OCI-LY7 (cell line): ENCODE measurements around the gene MCM10. TPM values are rescaled to one million over a fixed set of nuclear protein-coding genes. Genes with fewer than 3 reads are reported as not detected.

Experiments
- BruUV-seq: library from RNA; stranded (reverse); fragments of 400-500 nt; replicated peaks from 2 replicates; lab custom pipeline; 2021; lab: Mats Ljungman, UMichigan
- CTCF ChIA-PET: fragments of 300-600 bp; sonication (Branson Sonifier 250); formaldehyde crosslinking; loops from one replicate; lab custom pipeline; 2022; ENCODE audit warnings: antibody characterized with exemption; ENCODE audit not compliant: unreplicated experiment; lab: Charles Lee
- POLR2A ChIA-PET: fragments of 300-600 bp; sonication (Branson Sonifier 250); formaldehyde crosslinking; loops from one replicate; lab custom pipeline; 2022; ENCODE audit warnings: antibody characterized with exemption; lab: Charles Lee
- DNase-seq: peaks from one replicate; pipeline ENCODE4 v3.0.0-alpha.2; 2015; ENCODE audit warnings: low spot score
- H2AFZ ChIP-seq: fragments of 200-600 bp; sonication (generic), shearing (Covaris generic); 2 replicates; pipeline ENCODE4 v1.6.1; 2014; ENCODE audit warnings: mild to moderate bottlenecking, antibody characterized with exemption, low read length, moderate library complexity
- H3K27ac ChIP-seq: fragments of 200-600 bp; sonication (generic); 2 replicates; pipeline ENCODE4 v1.5.1; 2014; ENCODE audit warnings: mixed run types, low read depth, mild to moderate bottlenecking, moderate library complexity, low read length, inconsistent platforms; ENCODE audit not compliant: poor library complexity, severe bottlenecking
- H3K36me3 ChIP-seq: fragments of 200-600 bp; sonication (generic); 2 replicates; pipeline ENCODE4 v1.6.1; 2014; ENCODE audit warnings: mild to moderate bottlenecking, antibody characterized with exemption, low read length, moderate library complexity, mixed read lengths; ENCODE audit not compliant: insufficient read depth
- H3K4me1 ChIP-seq: fragments of 200-600 bp; sonication (generic); 2 replicates; pipeline ENCODE4 v1.5.1; 2014; ENCODE audit warnings: mild to moderate bottlenecking, low read length; ENCODE audit not compliant: insufficient read depth, poor library complexity, severe bottlenecking
- H3K4me2 ChIP-seq: fragments of 200-600 bp; sonication (generic); 2 replicates; pipeline ENCODE4 v1.6.1; 2014; ENCODE audit warnings: mild to moderate bottlenecking, low read length
- H3K4me3 ChIP-seq: fragments of 200-600 bp; sonication (generic); 2 replicates; pipeline ENCODE4 v1.5.1; 2014; ENCODE audit warnings: mild to moderate bottlenecking, low read depth, low read length; ENCODE audit not compliant: poor library complexity, severe bottlenecking
- H3K79me2 ChIP-seq: fragments of 200-600 bp; sonication (generic); 2 replicates; pipeline ENCODE4 v1.6.1; 2016; ENCODE audit warnings: low read depth, mild to moderate bottlenecking, low read length, moderate library complexity, mixed read lengths; ENCODE audit not compliant: insufficient read depth
- H3K9me2 ChIP-seq: fragments of 200-600 bp; sonication (generic); 2 replicates; pipeline ENCODE4 v1.6.1; 2016; ENCODE audit warnings: mild to moderate bottlenecking, low read length, mixed read lengths; ENCODE audit not compliant: insufficient read depth
- H3K9me3 ChIP-seq: fragments of 200-600 bp; sonication (generic); 2 replicates; pipeline ENCODE4 v1.6.1; 2014; ENCODE audit warnings: mild to moderate bottlenecking, mixed run types, low read length, mixed read lengths
- H4K20me1 ChIP-seq: fragments of 200-600 bp; sonication (generic); 2 replicates; pipeline ENCODE4 v1.6.1; 2014; ENCODE audit warnings: mild to moderate bottlenecking, antibody characterized with exemption, low read length, moderate library complexity, mixed read lengths; ENCODE audit not compliant: insufficient read depth
- CTCF ChIP-seq: fragments of 200-600 bp; sonication (generic); conservative IDR thresholded peaks from 2 replicates; pipeline ENCODE4 v1.5.1; 2014; ENCODE audit warnings: mild to moderate bottlenecking, antibody characterized with exemption, low read length, moderate library complexity, mixed read lengths
- EZH2phosphoT487 ChIP-seq: fragments of 200-600 bp; sonication (generic); IDR thresholded peaks from 2 replicates; pipeline ENCODE4 v1.6.1; 2018; ENCODE audit warnings: low read depth, borderline replicate concordance, mild to moderate bottlenecking, mixed run types, antibody characterized with exemption, low read length, moderate library complexity, mixed read lengths
- intact Hi-C: fragments of 100-400 bp; cut with micrococcal nuclease; formaldehyde crosslinking; loops from one replicate; pipeline ENCODE4 v1.10.0; 2022; ENCODE audit not compliant: unreplicated experiment
- total RNA-seq, 2 experiments: library from RNA; depleted of rRNA in 1 of 2; stranded (reverse); fragments of >200 nt in 1 of 2; shearing (Covaris generic) in 1 of 2; gene quantifications; 2 replicates each; pipeline ENCODE4 v1.2.3, GENCODE V29; 2014 to 2022

Gene MCM10
- total RNA-seq, 2 experiments from 2014 or later: 56.9 to 96.4 TPM

GRCh38 chr10:13231190-13231589 is 69.8 kb downstream of the MCM10 start:
- Histone ChIP-seq H3K4me1 (no peaks in the 10 kb centered on the region), H3K9me2 (no peaks in the 10 kb centered on the region), H3K4me2 (no peak overlapping the region), H2AFZ (no peak overlapping the region), H3K9me3 (no peaks in the 10 kb centered on the region), H4K20me1 (no peaks in the 10 kb centered on the region), H3K4me3 (no peak overlapping the region), H3K79me2 (no peaks in the 10 kb centered on the region), H3K36me3 (no peaks in the 10 kb centered on the region), H3K27ac (no peak overlapping the region)
- BruUV-seq: no TSS peak
- TF ChIP-seq EZH2phosphoT487: no peak
- no peak for TF ChIP-seq CTCF
- DNase-seq: no peak
- intact Hi-C loops: no loop called here
- CTCF ChIA-PET: interaction anchor here (0.5 kb wide), 1 partner anchor 600 kb away, joined by 5 read pairs; no protein-coding TSS in a partner anchor
- POLR2A ChIA-PET: interaction anchor here (0.6 to 1.9 kb wide), 2 partner anchors 23 to 37 kb away, joined by 3 to 5 read pairs; no protein-coding TSS in a partner anchor

GRCh38 chr10:13231808-13232207 is 70.5 kb downstream of the MCM10 start:
- no peaks in the 10 kb centered on the region for H3K9me3 ChIP-seq
- no peak overlapping the region for H3K4me2 ChIP-seq
- DNase-seq: no peak
- H3K27ac ChIP-seq: no peak overlapping the region
- intact Hi-C loops: no loop called here
- H3K9me2 ChIP-seq: no peaks in the 10 kb centered on the region
- no TSS peak for BruUV-seq
- H3K79me2 ChIP-seq: no peaks in the 10 kb centered on the region
- no peak overlapping the region for H3K4me3 ChIP-seq
- ChIA-PET CTCF (interaction anchor here (0.5 kb wide), 1 partner anchor 601 kb away, joined by 5 read pairs; no protein-coding TSS in a partner anchor), POLR2A (interaction anchor here (0.6 to 1.9 kb wide), 2 partner anchors 23 to 38 kb away, joined by 3 to 5 read pairs; no protein-coding TSS in a partner anchor)
- H2AFZ ChIP-seq: no peak overlapping the region
- no peaks in the 10 kb centered on the region for H3K36me3 ChIP-seq
- H4K20me1 ChIP-seq: no peaks in the 10 kb centered on the region
- no peaks in the 10 kb centered on the region for H3K4me1 ChIP-seq
- no peak for TF ChIP-seq CTCF

GRCh38 chr10:13233358-13233757 is 72.0 kb downstream of the MCM10 start:
- Histone ChIP-seq H3K4me3 (no peak overlapping the region), H4K20me1 (no peaks in the 10 kb centered on the region), H3K4me1 (no peaks in the 10 kb centered on the region), H3K79me2 (no peaks in the 10 kb centered on the region), H2AFZ (no peak overlapping the region), H3K9me3 (no peaks in the 10 kb centered on the region), H3K9me2 (no peaks in the 10 kb centered on the region), H3K4me2 (no peak overlapping the region), H3K27ac (no peak overlapping the region), H3K36me3 (no peaks in the 10 kb centered on the region)
- TF ChIP-seq CTCF: no peak
- CTCF ChIA-PET: no interaction called here
- intact Hi-C loops: no loop called here
- POLR2A ChIA-PET: interaction anchor here (0.6 kb wide), 1 partner anchor 63 kb away, joined by 3 read pairs; no protein-coding TSS in a partner anchor
- BruUV-seq: no TSS peak
- no peak for DNase-seq
